Hematopoietic multipotent progenitor cell treated with erythropoietin and hydrocortisone succinate and interleukin-3 and kit ligand, for 8 days (in vitro differentiated cells): ENCODE measurements around the gene C1orf50.
A peak's percentile ranks its signal among the peaks of the same experiment; 100 is the strongest.
"Not testable (repeated sequence)": the region's sequence is repeated elsewhere in the genome, so short reads cannot be mapped to it uniquely, and the experiment has no call there.

ENCODE experiments used
- DNase-seq: peaks from one replicate; pipeline ENCODE4 v3.0.0-alpha.2; 2015

Gene C1orf50

GRCh38 chr1:42806171-42806570, 39.1 kb downstream of the C1orf50 start:
- no peak for DNase-seq

- no peak for DNase-seq
These were observed 39.5 kb downstream of the C1orf50 start for GRCh38 chr1:42806593-42806992.

GRCh38 chr1:42807056-42807668, 40.1 kb downstream of the C1orf50 start:
- no peak for DNase-seq

- DNase-seq = not testable (repeated sequence)
These were observed 47.8 kb downstream of the C1orf50 start for GRCh38 chr1:42814815-42815214.

GRCh38 chr1:42815941-42816584, 49.0 kb downstream of the C1orf50 start:
- peak; percentile 31 for DNase-seq

GRCh38 chr1:42816585-42817439, 49.8 kb downstream of the C1orf50 start, which contains the start of the genes ERMAP and SVBP:
Gene ERMAP (plus strand): TSS chr1:42817122. CDS start chr1:42830449, 13,327 bp downstream.
Gene SVBP (minus strand): TSS chr1:42817397. CDS start chr1:42816544, 853 bp downstream.
- peak; percentile 86 for DNase-seq

GRCh38 chr1:42817440-42817767, 50.4 kb downstream of the C1orf50 start:
- DNase-seq = no peak

- DNase-seq = no peak
These were observed 50.9 kb downstream of the C1orf50 start for GRCh38 chr1:42817976-42818375.

GRCh38 chr1:42820813-42821212, 53.8 kb downstream of the C1orf50 start:
- DNase-seq = no peak

GRCh38 chr1:42821690-42822089, 54.6 kb downstream of the C1orf50 start:
- no peak for DNase-seq

- DNase-seq = peak; percentile 66
These were observed 55.8 kb downstream of the C1orf50 start for GRCh38 chr1:42822800-42823392.

GRCh38 chr1:42824481-42825035, 57.5 kb downstream of the C1orf50 start:
- DNase-seq = no peak

- peak; percentile 97 for DNase-seq
These were observed 58.2 kb downstream of the C1orf50 start for GRCh38 chr1:42825036-42825851.
